Measurements from ENCODE around the gene ALOX12B. TPM values are rescaled to one million over a fixed set of nuclear protein-coding genes. Genes with fewer than 3 reads are reported as not detected.

ALOX12B gene
- total RNA-seq, result 1.2 TPM in 1 of 2 replicates, not detected in the other

DNA sequence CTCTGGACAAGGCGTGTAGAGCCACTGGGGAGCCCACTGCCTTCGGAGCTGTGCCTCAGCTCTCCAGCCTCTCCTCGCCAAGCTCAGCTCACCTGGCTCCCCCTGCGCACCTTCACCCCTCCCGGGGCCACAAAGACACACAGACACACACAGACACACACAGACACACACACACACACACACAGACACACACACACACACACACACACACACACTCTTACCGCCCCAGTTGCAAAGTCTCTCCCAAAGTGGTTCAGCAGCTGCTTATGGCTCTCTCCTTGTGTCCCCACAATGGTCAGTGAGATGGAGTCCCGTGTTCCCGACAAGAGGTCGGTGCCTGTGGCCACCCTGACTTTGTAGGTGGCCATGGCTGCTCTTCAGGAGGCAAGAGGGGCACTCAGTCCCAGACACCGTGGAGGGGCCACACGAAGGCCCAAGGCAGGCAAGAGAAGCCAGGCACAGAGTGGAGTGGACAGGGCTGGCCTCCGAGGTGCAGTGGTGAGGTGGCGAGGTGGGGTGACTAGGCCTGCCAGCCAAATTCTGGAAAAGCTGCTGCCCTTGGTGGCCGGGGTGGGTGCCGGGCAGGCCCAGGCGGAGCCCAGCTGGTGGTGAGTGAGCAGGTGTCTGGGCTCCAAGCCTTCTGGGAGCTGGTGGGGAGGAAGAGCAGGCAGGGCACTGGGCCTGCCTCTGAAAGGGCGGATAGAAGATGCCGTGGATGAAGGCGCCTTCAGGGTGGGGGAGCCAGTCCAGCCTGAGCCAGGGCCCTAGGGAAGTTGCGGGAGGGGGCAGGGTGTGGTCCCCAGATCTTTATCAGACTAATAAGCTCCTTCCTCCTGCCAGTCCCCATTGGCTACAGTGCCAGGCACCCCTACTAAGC is at the start of gene ALOX12B:
Gene ALOX12B, minus strand, starts transcription at position 642 of the 877 bp plus-strand sequence. Its CDS starts 274 bp downstream, at position 368.

DNA sequence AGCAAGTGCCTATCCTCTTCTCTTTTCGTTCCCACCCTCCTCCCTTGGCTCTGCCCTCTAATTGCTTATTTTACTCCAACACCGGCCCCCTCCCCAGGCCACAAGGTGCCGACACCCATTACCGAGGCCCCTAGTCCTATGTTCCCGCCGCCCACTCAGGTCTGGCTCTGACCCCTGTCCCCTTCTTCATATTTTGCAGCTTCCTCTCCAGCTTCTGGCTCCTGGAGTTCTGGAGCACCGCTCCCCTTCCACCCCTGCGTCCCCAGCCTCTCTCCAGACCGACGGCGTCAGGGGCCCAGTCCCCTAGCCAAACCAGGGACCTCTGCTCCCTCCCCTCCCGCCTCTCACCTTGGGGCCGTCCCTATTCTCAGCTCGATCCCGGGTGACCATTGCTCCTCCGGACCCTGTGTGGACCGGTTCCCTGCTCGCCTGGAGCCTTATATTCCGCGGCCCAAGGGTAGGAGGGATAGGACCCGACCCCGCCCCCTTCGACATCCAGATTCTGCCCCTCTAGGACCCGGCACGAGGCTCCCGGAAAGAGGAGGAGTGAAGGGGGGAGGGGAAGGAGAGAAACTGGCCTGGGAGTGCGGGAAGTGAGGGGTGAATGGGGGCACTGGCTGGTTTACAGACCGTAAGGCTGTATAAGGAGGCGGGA is 36.3 kb upstream of the ALOX12B start, which contains the start of gene HES7:
Gene HES7, minus strand, starts transcription at position 412 of the 655 bp plus-strand sequence. Its CDS starts 22 bp downstream, at position 390.

DNA sequence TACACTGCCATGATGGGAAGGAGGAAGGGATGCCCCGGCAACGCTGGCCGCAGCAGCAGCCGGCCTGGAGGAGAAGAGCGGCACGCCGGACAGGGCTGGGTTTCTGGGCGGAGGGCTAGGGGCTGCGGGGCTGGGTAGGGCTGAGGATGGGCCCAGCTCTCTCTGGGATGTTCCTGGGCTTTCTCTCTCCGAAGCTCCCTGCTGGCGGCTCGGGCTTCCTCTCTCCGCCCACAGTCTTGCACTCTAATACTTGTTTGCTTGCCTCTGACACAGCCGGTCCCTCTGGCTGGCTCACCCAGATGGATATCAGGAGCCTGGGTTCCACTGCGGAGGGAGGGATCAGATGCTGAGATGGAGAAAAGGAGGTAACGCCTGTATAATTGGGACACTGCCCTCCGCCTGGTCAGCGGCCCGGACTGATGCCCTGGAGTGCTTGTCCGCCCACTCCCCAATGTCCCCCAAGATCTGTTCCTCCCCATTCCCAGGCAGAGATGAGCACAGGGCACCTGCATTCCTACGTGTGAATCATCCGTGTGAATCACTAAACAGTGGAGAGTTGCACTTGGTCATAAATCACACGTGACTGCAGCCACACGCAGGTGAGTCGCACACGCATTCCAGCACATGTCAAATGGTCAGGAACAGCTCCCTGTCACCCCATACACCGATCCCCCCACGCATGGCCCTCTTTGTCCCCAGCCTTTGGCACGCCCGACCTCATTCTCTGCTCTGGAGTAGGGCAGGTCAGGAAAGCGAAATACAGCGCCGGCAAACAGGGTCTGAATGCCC is 30.7 kb upstream of the ALOX12B start, which contains the start of gene ALOXE3:
Gene ALOXE3, minus strand, starts transcription at position 535 of the 789 bp plus-strand sequence. Its CDS starts 524 bp downstream, at position 11.

DNA sequence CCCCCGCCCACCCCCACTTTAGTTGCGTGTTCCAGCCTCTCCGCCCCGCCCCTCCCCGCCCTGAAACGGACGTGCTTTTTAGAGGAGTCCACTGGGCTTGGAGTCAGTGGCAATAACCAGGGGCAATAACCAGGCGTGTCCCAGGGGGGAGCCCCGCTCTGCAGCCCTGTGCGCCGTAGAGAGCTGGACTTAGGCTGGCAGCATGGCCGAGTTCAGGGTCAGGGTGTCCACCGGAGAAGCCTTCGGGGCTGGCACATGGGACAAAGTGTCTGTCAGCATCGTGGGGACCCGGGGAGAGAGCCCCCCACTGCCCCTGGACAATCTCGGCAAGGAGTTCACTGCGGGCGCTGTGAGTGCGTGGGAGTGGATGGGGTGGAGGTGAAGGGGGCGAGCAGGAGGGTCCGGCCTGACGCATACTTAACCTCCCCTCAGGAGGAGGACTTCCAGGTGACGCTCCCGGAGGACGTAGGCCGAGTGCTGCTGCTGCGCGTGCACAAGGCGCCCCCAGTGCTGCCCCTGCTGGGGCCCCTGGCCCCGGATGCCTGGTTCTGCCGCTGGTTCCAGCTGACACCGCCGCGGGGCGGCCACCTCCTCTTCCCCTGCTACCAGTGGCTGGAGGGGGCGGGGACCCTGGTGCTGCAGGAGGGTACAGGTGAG is 48.4 kb downstream of the ALOX12B start, which contains the start of gene ALOX15B:
Gene ALOX15B, plus strand, starts transcription at position 106 of the 657 bp plus-strand sequence. Its CDS starts 97 bp downstream, at position 203.

Other genes with a start within 250 kb of the ALOX12B start
- 0.43 and 0.96 TPM in 2 replicates for gene TMEM88, start 232.7 kb downstream of the ALOX12B start, total RNA-seq
- 45.1 and 49.0 TPM in 2 replicates for gene NAA38, start 230.2 kb downstream of the ALOX12B start, total RNA-seq
- gene CYB5D1, start 229.7 kb downstream of the ALOX12B start, total RNA-seq, result 8.5 and 9.6 TPM in 2 replicates
- gene CHD3, start 198.9 kb downstream of the ALOX12B start, total RNA-seq, result 32.2 and 63.9 TPM in 2 replicates
- gene RNF227, start 171.4 kb downstream of the ALOX12B start, total RNA-seq, result 20.5 and 22.8 TPM in 2 replicates
- under 0.01 TPM in 1 of 2 replicates, not detected in the other for gene KCNAB3, start 157.9 kb downstream of the ALOX12B start, total RNA-seq
- gene TRAPPC1, start 155.8 kb downstream of the ALOX12B start, total RNA-seq, result 23.2 and 33.0 TPM in 2 replicates
- gene CNTROB, start 155.5 kb downstream of the ALOX12B start, total RNA-seq, result 7.0 and 14.5 TPM in 2 replicates
- gene GUCY2D, start 85.1 kb downstream of the ALOX12B start, total RNA-seq, result not detected in 2 replicates
- gene ALOX15B, start 48.7 kb downstream of the ALOX12B start, total RNA-seq, result 53.3 and 97.1 TPM in 2 replicates
- 0.85 and 1.4 TPM in 2 replicates for gene ALOXE3, start 30.8 kb upstream of the ALOX12B start, total RNA-seq
- 1.2 and 1.5 TPM in 2 replicates for gene HES7, start 36.4 kb upstream of the ALOX12B start, total RNA-seq
- 13.7 and 25.4 TPM in 2 replicates for gene PER1, start 64.7 kb upstream of the ALOX12B start, total RNA-seq
- 3.4 and 3.9 TPM in 2 replicates for gene VAMP2, start 75.2 kb upstream of the ALOX12B start, total RNA-seq
- gene TMEM107, start 88.7 kb upstream of the ALOX12B start, total RNA-seq, result 17.6 and 24.7 TPM in 2 replicates
- 9.6 and 11.6 TPM in 2 replicates for gene BORCS6, start 102.5 kb upstream of the ALOX12B start, total RNA-seq
- 2.3 and 3.1 TPM in 2 replicates for gene AURKB, start 122.9 kb upstream of the ALOX12B start, total RNA-seq
- gene CTC1, start 160.3 kb upstream of the ALOX12B start, total RNA-seq, result 2.6 and 6.3 TPM in 2 replicates
- 12.4 and 17.8 TPM in 2 replicates for gene PFAS, start 161.6 kb upstream of the ALOX12B start, total RNA-seq
- 7.2 and 10.2 TPM in 2 replicates for gene RANGRF, start 201.0 kb upstream of the ALOX12B start, total RNA-seq
- gene SLC25A35, start 207.7 kb upstream of the ALOX12B start, total RNA-seq, result 0.21 and 0.24 TPM in 2 replicates
- under 0.01 TPM in 1 of 2 replicates, not detected in the other for gene ARHGEF15, start 222.5 kb upstream of the ALOX12B start, total RNA-seq

Data from tracheal epithelial cell (primary cell).